Measurements from ENCODE around the gene KCNIP3.
"Not testable (repeated sequence)": the region's sequence is repeated elsewhere in the genome, so short reads cannot be mapped to it uniquely, and the experiment has no call there.

DNA sequence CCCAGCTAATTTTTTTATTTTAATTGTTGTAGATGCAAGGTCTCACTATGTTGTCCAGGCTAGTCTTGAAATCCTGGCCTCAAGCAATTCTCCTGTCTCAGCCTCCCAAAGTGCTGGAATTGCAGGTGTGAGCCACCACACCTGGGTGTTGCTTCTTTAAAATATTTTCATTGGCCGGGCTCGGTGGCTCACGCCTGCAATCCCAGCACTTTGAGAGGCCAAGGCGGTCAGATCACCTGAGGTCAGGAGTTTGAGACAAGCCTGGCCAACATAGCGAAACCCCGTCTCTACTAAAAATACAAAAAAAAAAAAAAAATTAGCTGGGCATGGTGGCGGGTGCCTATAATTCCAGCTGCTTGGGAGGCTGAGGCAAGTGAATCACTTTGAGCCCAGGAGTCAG, 81.1 kb downstream of the KCNIP3 start:
- not testable (repeated sequence) for TF ChIP-seq CTCF (IDR thresholded peaks at IDR 0.05; ENCODE audit: low read depth, low read length); EZH2phosphoT487 (IDR thresholded peaks at IDR 0.05; ENCODE audit: low read depth)
